ENCODE results near the gene KCNAB2. TPM values are rescaled to one million over a fixed set of nuclear protein-coding genes. Genes with fewer than 3 reads are reported as not detected.

Gene KCNAB2
- total RNA-seq, 2 donors from 2014 or later, result 9.3 to 14.3 TPM

DNA sequence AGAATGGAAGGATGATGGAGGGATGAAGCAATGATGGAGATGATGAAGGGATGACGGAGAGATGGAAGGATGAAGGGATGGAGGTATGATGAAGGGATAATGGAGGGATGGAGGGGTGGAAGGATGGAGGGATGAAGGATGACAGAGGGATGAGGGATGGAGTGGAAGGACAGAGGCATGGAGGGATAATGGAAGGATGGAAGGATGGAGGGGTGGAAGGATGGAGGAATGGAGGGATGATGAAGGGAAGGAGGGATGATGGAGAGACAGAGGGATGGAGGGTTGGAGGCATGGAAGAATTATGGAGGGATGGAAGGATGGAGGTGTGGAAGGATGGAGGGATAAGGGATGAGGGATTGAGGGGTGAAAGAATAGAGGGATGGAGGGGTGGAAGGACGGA lies 62.8 kb downstream of the KCNAB2 start:
- Histone ChIP-seq H3K27ac (no peak overlapping the region), H3K36me3 (no peaks in the 10 kb centered on the region), H3K4me1 (no peaks in the 10 kb centered on the region), H3K4me3 (no peak overlapping the region), H3K9me3 (no peaks in the 10 kb centered on the region), H3K27me3 (no peaks in the 10 kb centered on the region)
- TF ChIP-seq, protein P1, sequence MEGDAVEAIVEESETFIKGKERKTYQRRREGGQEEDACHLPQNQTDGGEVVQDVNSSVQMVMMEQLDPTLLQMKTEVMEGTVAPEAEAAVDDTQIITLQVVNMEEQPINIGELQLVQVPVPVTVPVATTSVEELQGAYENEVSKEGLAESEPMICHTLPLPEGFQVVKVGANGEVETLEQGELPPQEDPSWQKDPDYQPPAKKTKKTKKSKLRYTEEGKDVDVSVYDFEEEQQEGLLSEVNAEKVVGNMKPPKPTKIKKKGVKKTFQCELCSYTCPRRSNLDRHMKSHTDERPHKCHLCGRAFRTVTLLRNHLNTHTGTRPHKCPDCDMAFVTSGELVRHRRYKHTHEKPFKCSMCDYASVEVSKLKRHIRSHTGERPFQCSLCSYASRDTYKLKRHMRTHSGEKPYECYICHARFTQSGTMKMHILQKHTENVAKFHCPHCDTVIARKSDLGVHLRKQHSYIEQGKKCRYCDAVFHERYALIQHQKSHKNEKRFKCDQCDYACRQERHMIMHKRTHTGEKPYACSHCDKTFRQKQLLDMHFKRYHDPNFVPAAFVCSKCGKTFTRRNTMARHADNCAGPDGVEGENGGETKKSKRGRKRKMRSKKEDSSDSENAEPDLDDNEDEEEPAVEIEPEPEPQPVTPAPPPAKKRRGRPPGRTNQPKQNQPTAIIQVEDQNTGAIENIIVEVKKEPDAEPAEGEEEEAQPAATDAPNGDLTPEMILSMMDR (IDR thresholded peaks at IDR 0.05), result no peak
- DNase-seq (ENCODE audit: low spot score), result no peak

DNA sequence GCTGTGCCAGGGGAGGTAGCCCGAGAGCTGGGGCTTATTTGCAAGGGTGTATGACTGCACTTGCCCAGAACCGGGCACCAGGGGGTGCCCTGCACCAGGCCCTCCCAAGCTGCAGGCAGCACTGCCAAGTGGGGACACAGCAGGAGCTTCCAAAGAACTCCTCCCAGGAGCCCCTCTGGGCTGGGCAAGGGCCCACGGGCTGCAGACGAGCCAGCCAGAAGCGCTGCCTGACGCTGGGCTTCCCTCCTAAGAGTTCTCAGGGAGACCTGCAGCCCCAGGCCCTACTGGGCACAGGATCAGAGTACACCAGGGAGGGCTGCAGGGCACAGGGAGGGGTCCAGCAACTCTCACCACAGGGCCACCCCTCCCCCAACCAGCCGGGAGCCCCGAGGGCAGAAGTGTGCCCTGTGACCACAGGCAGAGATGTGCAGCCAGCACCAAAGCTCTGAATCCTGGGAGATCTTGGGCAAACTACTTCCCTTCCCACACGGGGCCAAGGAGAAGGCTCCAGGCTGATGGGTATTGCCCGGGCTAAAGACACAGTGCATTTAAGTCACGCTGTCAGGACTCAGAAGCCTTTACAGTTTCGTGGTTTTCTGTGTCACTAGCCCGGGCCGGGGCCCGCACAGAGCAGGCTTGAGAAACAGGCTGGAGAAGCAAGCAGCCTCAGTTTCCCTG lies 63.4 kb downstream of the KCNAB2 start:
- H3K27ac ChIP-seq, result no peak overlapping the region
- H3K4me3 ChIP-seq, result no peak overlapping the region
- no peaks in the 10 kb centered on the region for H3K27me3 ChIP-seq
- TF ChIP-seq, protein P1 (IDR thresholded peaks at IDR 0.05), result peak in 1 of 2 donors; percentile 46
- H3K9me3 ChIP-seq, result no peaks in the 10 kb centered on the region
- no peaks in the 10 kb centered on the region for H3K36me3 ChIP-seq
- no peaks in the 10 kb centered on the region for H3K4me1 ChIP-seq
- no peak for DNase-seq (ENCODE audit: low spot score)

DNA sequence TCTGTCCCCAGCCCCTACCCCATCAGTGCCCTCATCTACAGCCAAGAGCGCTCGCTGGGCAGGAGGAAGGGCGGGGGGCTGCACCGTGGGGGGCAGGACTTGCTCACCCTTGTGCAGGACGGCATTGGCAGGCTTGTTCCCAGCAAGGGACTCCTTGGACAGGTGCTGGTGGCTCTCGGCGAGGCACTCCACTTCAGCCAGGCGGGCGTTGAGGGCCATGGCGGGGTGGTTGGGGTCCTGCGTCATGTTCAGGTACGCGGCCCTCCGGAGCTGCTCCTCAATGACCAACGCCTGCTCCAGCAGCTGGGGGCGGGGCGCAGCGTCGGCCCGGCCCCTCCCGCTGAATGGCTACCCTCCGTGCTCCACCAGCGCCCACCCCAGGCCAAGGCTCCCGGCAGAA lies 64.0 kb downstream of the KCNAB2 start:
- TF ChIP-seq, protein P1 (IDR thresholded peaks at IDR 0.05), result no peak
- no peak overlapping the region for H3K4me3 ChIP-seq
- no peaks in the 10 kb centered on the region for H3K36me3 ChIP-seq
- no peaks in the 10 kb centered on the region for H3K4me1 ChIP-seq
- H3K27ac ChIP-seq, result no peak overlapping the region
- no peak for DNase-seq (ENCODE audit: low spot score)
- H3K9me3 ChIP-seq, result no peaks in the 10 kb centered on the region
- H3K27me3 ChIP-seq, result no peaks in the 10 kb centered on the region

DNA sequence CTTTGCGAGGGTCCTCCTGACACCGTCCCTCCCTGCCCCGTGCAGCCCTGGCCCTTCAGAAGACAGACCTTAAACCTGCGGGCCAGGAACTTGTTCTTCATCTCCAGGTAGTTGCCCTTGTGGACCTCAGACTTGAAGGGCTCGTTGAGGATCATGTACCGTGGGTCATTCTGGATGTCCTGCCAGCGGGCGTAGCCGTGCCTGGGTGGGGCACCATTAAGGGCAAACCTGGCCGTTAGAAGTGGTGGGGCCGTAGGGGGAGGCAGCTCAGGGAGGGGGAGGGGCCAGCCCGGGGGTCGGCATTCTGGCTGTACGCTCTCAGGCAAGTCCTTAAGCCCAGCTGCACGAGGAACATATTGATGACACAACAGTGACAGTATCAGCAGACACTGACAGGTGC lies 64.6 kb downstream of the KCNAB2 start:
- TF ChIP-seq, protein P1 (IDR thresholded peaks at IDR 0.05), result no peak
- no peaks in the 10 kb centered on the region for H3K27me3 ChIP-seq
- H3K27ac ChIP-seq, result no peak overlapping the region
- no peaks in the 10 kb centered on the region for H3K4me1 ChIP-seq
- H3K9me3 ChIP-seq, result no peaks in the 10 kb centered on the region
- no peak for DNase-seq (ENCODE audit: low spot score)
- H3K36me3 ChIP-seq, result no peaks in the 10 kb centered on the region
- no peak overlapping the region for H3K4me3 ChIP-seq

DNA sequence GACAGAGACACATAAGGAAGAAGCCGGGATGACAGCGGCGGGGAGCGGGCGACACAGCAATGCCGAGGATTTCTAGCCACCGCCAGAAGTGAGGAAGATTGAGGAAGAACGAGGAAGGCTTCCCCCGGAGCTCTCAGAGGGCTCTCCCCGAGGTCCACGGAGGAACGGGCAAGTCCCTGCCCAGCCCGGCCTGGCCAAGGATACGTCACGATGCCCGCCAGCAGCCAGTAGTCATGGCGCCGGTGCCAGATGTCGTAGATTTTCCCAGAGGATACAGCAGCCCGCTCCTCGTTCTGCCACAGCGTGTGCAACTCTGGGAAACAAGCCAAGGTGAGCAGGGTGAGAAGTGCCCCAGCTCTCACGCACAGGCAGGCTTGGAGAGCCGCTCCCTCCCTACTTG lies 65.9 kb downstream of the KCNAB2 start:
- no peak overlapping the region for H3K27ac ChIP-seq
- H3K9me3 ChIP-seq, result peaks cover 0 to 4% of the 10 kb centered on the region in 2 donors
- TF ChIP-seq, protein P1 (IDR thresholded peaks at IDR 0.05), result no peak
- DNase-seq (ENCODE audit: low spot score), result no peak
- no peaks in the 10 kb centered on the region for H3K27me3 ChIP-seq
- no peak overlapping the region for H3K4me3 ChIP-seq
- H3K36me3 ChIP-seq, result no peaks in the 10 kb centered on the region
- H3K4me1 ChIP-seq, result no peaks in the 10 kb centered on the region
